DND-41 (cell line): ENCODE results near the gene CLP1.

Experiments
- ATAC-seq: fragments of 200-7000 bp; cut with Tn5 transposase; 3 replicates; pipeline ENCODE4 v1.9.1; 2021; ENCODE audit warnings: low read depth; ENCODE audit not compliant: insufficient read depth
- DNase-seq: peaks from one replicate; pipeline ENCODE4 v3.0.0-alpha.2; 2020
- H2AFZ ChIP-seq: 2 replicates; pipeline ENCODE4 v1.6.0; 2012; ENCODE audit warnings: low read depth, low read length
- H3K27ac ChIP-seq: 2 replicates; pipeline ENCODE4 v1.5.1; 2012; ENCODE audit warnings: low read length, inconsistent platforms
- H3K27me3 ChIP-seq: fragments of 200-600 bp; sonication (generic); 2 replicates; pipeline ENCODE4 v1.6.0; 2012; ENCODE audit warnings: low read length, mild to moderate bottlenecking, inconsistent platforms; ENCODE audit not compliant: insufficient read depth, poor library complexity
- H3K36me3 ChIP-seq: 2 replicates; pipeline ENCODE4 v1.5.1; 2012; ENCODE audit warnings: low read length, inconsistent platforms; ENCODE audit not compliant: insufficient read depth
- H3K4me1 ChIP-seq: 2 replicates; pipeline ENCODE4 v1.5.1; 2012; ENCODE audit warnings: mild to moderate bottlenecking, low read length; ENCODE audit not compliant: insufficient read depth
- H3K4me2 ChIP-seq: 2 replicates; pipeline ENCODE4 v1.6.0; 2012; ENCODE audit warnings: mild to moderate bottlenecking, moderate library complexity, low read length, inconsistent platforms; ENCODE audit not compliant: insufficient read depth
- H3K4me3 ChIP-seq, 2 experiments: fragments of 200-600 bp in 1 of 2; shearing (Covaris generic) in 1 of 2; 2 replicates each; pipeline ENCODE4 v1.5.1; 2012 to 2016; ENCODE audit warnings: inconsistent platforms in 2 of 2, low read length in 2 of 2, mild to moderate bottlenecking in 2 of 2, low read depth in 1 of 2, moderate library complexity in 1 of 2
- H3K79me2 ChIP-seq: 2 replicates; pipeline ENCODE4 v1.6.0; 2012; ENCODE audit warnings: low read length, inconsistent platforms; ENCODE audit not compliant: insufficient read depth
- H3K9ac ChIP-seq: 2 replicates; pipeline ENCODE4 v1.6.0; 2012; ENCODE audit warnings: low read depth, mild to moderate bottlenecking, inconsistent platforms, low read length, moderate library complexity
- H3K9me3 ChIP-seq: 2 replicates; pipeline ENCODE4 v1.5.1; 2012; ENCODE audit warnings: low read length, moderate library complexity, mild to moderate bottlenecking, inconsistent platforms; ENCODE audit not compliant: insufficient read depth, severe bottlenecking
- H4K20me1 ChIP-seq: 2 replicates; pipeline ENCODE4 v1.6.0; 2012; ENCODE audit warnings: low read length; ENCODE audit not compliant: insufficient read depth
- CTCF ChIP-seq: IDR thresholded peaks from 2 replicates; pipeline ENCODE4 v1.5.1; 2012; ENCODE audit warnings: borderline replicate concordance, low read length, moderate library complexity, mild to moderate bottlenecking; ENCODE audit not compliant: poor library complexity, severe bottlenecking; ENCODE audit errors: extremely low read depth
- EZH2 ChIP-seq: IDR thresholded peaks from 3 replicates; pipeline ENCODE4 v1.6.1; 2012; ENCODE audit warnings: borderline replicate concordance, low read depth, mild to moderate bottlenecking, moderate library complexity, low read length, inconsistent platforms; ENCODE audit not compliant: severe bottlenecking

The CLP1 gene

GRCh38 chr11:57620467-57620866 lies 37.1 kb upstream of the CLP1 start:
- peaks cover 9% of the 10 kb centered on the region for H3K9me3 ChIP-seq
- no peak overlapping the region for H3K4me3 ChIP-seq
- no peaks in the 10 kb centered on the region for H3K4me1 ChIP-seq
- no peak overlapping the region for H3K27ac ChIP-seq
- no peaks in the 10 kb centered on the region for H3K36me3 ChIP-seq
- no peaks in the 10 kb centered on the region for H3K27me3 ChIP-seq
- no peak overlapping the region for H3K9ac ChIP-seq
- no peaks in the 10 kb centered on the region for H4K20me1 ChIP-seq
- no peak for DNase-seq
- ATAC-seq = no peak
- no peak overlapping the region for H2AFZ ChIP-seq
- no peak overlapping the region for H3K4me2 ChIP-seq
- no peak for TF ChIP-seq CTCF
- no peak for TF ChIP-seq EZH2
- no peaks in the 10 kb centered on the region for H3K79me2 ChIP-seq

GRCh38 chr11:57622263-57622662 lies 35.3 kb upstream of the CLP1 start:
- Histone ChIP-seq H3K27ac (no peak overlapping the region), H3K9ac (no peak overlapping the region), H4K20me1 (no peaks in the 10 kb centered on the region), H3K4me1 (no peaks in the 10 kb centered on the region), H3K4me3 (no peak overlapping the region), H3K79me2 (no peaks in the 10 kb centered on the region), H3K27me3 (no peaks in the 10 kb centered on the region), H2AFZ (no peak overlapping the region), H3K36me3 (no peaks in the 10 kb centered on the region), H3K4me2 (no peak overlapping the region), H3K9me3 (peaks cover 9% of the 10 kb centered on the region)
- DNase-seq (no peak), ATAC-seq (no peak)
- TF ChIP-seq CTCF (no peak), EZH2 (no peak)

- no peak for ATAC-seq
- TF ChIP-seq CTCF = no peak
- TF ChIP-seq EZH2 = no peak
These were observed 32.7 kb upstream of the CLP1 start for GRCh38 chr11:57624864-57625263.

GRCh38 chr11:57626895-57627294 lies 30.7 kb upstream of the CLP1 start:
- DNase-seq (no peak), ATAC-seq (no peak)
- H3K36me3 ChIP-seq = no peaks in the 10 kb centered on the region
- no peaks in the 10 kb centered on the region; the same call in 1 of the 2 replicates for H3K4me1 ChIP-seq
- H3K79me2 ChIP-seq = no peaks in the 10 kb centered on the region
- H3K27ac ChIP-seq = no peak overlapping the region
- no peaks in the 10 kb centered on the region for H3K27me3 ChIP-seq
- no peak overlapping the region for H3K4me2 ChIP-seq
- no peaks in the 10 kb centered on the region for H3K9me3 ChIP-seq
- H4K20me1 ChIP-seq = no peaks in the 10 kb centered on the region
- TF ChIP-seq EZH2 = no peak
- TF ChIP-seq CTCF = no peak
- peak overlapping the region; percentile 30; the same call in 1 of the 2 replicates for H2AFZ ChIP-seq
- no peak overlapping the region for H3K9ac ChIP-seq
- no peak overlapping the region for H3K4me3 ChIP-seq

More at GRCh38 chr11:57624864-57625263, 32.7 kb upstream of the CLP1 start:
- no peak for DNase-seq
- H4K20me1 ChIP-seq = no peaks in the 10 kb centered on the region
- H2AFZ ChIP-seq = no peak overlapping the region
- H3K4me1 ChIP-seq = no peaks in the 10 kb centered on the region; the same call in 1 of the 2 replicates
- H3K27me3 ChIP-seq = no peaks in the 10 kb centered on the region
- H3K9me3 ChIP-seq = peaks cover under 1% of the 10 kb centered on the region
- H3K4me2 ChIP-seq = no peak overlapping the region
- no peak overlapping the region for H3K27ac ChIP-seq
- H3K79me2 ChIP-seq = no peaks in the 10 kb centered on the region
- no peak overlapping the region for H3K9ac ChIP-seq
- no peak overlapping the region for H3K4me3 ChIP-seq
- H3K36me3 ChIP-seq = no peaks in the 10 kb centered on the region
